ENCODE measurements around the gene ST6GALNAC6.

The ST6GALNAC6 gene, protein sequence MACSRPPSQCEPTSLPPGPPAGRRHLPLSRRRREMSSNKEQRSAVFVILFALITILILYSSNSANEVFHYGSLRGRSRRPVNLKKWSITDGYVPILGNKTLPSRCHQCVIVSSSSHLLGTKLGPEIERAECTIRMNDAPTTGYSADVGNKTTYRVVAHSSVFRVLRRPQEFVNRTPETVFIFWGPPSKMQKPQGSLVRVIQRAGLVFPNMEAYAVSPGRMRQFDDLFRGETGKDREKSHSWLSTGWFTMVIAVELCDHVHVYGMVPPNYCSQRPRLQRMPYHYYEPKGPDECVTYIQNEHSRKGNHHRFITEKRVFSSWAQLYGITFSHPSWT

DNA sequence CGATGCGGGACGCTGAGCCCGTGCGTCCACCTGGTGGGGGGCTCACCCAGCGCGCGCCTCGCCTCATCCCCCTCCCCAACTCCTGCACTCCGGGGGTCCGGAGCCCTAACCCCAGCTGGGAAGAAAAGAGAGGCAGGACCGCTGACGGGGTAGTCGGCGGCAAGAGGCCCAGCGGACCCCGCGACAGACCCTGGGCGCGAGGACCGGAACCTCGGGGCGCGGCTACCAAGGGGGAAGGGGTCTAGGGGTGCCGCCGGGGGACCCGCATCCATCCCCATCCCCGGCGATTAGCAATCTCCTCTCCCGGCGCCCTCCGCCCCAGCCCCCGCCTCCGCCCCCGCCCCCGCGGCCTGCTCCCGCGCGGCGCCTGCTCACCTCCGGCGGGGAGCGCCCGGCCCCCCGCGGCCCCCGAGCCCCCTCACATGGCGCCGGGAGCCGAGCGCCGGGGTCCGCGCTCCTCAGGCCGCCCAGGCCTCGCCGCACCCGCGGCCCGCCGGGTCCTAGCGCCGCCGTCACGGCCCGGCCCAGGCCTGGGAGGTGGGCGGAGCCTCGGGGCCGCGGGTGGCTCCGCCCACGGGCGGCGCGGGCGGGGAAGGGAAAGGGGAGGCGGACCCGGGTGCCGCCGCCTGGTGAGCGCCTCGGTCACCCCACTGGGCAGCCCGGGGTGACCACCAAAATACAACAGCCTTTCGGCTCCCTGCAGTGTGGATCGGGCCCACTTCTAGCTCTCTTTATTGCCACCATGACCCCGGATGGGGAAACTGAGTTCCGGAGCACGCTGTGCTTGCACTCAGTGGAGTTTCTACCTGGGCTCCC lies at the start of gene ST6GALNAC6:
Gene ST6GALNAC6, minus strand, starts transcription at position 476 of the 816 bp plus-strand sequence. CDS start 1,622 bp downstream, outside the sequence.
- peaks cover 53% of the 10 kb centered on the region for H3K36me3 Mint-ChIP-seq
- no peaks in the 10 kb centered on the region for H3K27me3 Mint-ChIP-seq
- H3K4me3 Mint-ChIP-seq, result peak within 1 kb of the TSS; percentile 84
- H3K4me1 Mint-ChIP-seq, result peaks cover 41% of the 10 kb centered on the region
- H3K9me3 Mint-ChIP-seq, result peaks cover 6% of the 10 kb centered on the region
- DNase-seq, result peak; percentile 77
- CTCF ChIA-PET, result interaction anchor here (1.2 to 1.3 kb wide), 2 partner anchors 9 to 11 kb away, joined by 4 to 5 read pairs; no protein-coding TSS in a partner anchor
- peak within 1 kb of the TSS; percentile 83 for H3K27ac Mint-ChIP-seq

GRCh38 chr9:127947841-127948710 lies 48.7 kb upstream of the ST6GALNAC6 start:
- peaks cover 72% of the 10 kb centered on the region for H3K4me1 Mint-ChIP-seq
- peak overlapping the region; percentile 78 for H3K27ac Mint-ChIP-seq
- H3K9me3 Mint-ChIP-seq, result no peaks in the 10 kb centered on the region
- no peak overlapping the region for H3K4me3 Mint-ChIP-seq
- H3K27me3 Mint-ChIP-seq, result peaks cover 3% of the 10 kb centered on the region
- H3K36me3 Mint-ChIP-seq, result peaks cover 60% of the 10 kb centered on the region
- CTCF ChIA-PET, result interaction anchor here (1.0 to 17.2 kb wide), 3 partner anchors 7 to 170 kb away, joined by 3 to 247 read pairs (median 7); no protein-coding TSS in a partner anchor
- DNase-seq, result no peak

DNA sequence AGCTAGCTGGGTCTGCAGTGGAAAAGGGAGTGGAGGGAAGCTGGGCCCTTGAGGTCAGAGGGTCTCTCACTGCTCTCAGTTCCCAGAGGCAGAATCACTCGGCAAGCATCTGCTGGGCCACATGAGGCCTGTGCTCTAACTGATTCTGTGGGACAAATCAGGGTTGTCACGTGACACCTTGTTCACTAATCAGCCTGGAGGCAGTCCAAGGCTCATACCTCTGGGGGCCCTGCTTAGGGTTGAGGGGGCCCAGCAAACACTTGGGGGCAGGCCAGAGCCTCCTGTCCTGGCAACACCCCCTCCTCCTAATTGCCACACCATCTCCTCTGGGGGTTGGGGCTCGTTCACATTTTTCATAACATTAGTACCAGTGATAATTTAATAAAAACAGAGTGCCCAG lies 47.3 kb upstream of the ST6GALNAC6 start:
- Mint-ChIP-seq H3K4me3 (no peak overlapping the region), H3K27me3 (peaks cover 3% of the 10 kb centered on the region), H3K9me3 (no peaks in the 10 kb centered on the region), H3K4me1 (peaks cover 62% of the 10 kb centered on the region), H3K36me3 (peaks cover 65% of the 10 kb centered on the region), H3K27ac (no peak overlapping the region)
- CTCF ChIA-PET, result interaction anchor here (1.9 to 7.0 kb wide), 2 partner anchors 9 to 89 kb away, joined by 7 to 170 read pairs; no protein-coding TSS in a partner anchor
- no peak for DNase-seq

DNA sequence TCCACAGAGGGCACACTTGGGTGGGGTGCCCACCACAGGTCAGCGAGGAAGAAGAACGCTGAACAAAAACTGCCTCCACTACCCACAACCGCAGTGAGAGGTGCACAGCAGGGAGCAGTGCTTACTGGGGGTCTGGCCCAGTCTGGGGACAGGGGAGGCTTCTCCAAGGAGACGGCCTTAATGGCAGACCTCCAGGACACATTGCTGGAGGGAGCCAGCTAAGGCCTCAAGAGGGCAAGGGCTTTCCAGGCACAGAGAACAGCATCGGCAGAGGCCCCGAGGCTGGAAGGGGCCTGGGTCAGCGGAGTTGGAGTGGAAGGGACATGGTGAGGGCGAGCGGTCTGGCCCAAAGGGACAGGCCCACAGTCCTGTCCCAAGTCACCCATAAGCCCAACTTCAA lies 46.5 kb upstream of the ST6GALNAC6 start:
- Mint-ChIP-seq H3K4me1 (peaks cover 56% of the 10 kb centered on the region), H3K27me3 (peaks cover 3% of the 10 kb centered on the region), H3K27ac (no peak overlapping the region), H3K9me3 (no peaks in the 10 kb centered on the region), H3K36me3 (peaks cover 68% of the 10 kb centered on the region), H3K4me3 (no peak overlapping the region)
- DNase-seq, result no peak
- CTCF ChIA-PET, result interaction anchor here (1.3 to 7.0 kb wide), 4 partner anchors 8 to 89 kb away, joined by 4 to 170 read pairs (median 44); no protein-coding TSS in a partner anchor

DNA sequence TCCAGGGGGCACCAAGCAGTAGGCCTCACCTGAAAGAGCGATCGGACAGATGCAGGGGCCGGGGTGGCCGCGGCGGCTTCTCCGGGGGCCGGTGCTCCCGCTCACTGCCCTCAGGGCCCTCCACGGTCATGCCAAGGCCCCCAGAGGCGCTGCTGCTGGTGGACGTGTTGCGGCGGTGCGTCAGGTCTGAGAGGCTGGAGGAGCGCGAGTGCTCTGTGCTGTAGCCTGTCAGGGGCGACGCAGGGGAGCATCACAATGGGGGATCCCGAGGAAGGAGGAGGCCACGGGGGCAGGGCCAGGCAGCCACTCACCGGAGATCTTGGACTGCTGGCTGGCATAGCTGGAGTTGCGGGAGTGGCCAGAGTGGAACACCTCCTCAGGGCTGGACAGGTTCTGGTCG lies 45.9 kb upstream of the ST6GALNAC6 start:
- CTCF ChIA-PET, result interaction anchor here (1.3 to 7.0 kb wide), 6 partner anchors 9 to 173 kb away, joined by 4 to 170 read pairs (median 38); no protein-coding TSS in a partner anchor
- H3K4me3 Mint-ChIP-seq, result no peak overlapping the region
- peaks cover 69% of the 10 kb centered on the region for H3K36me3 Mint-ChIP-seq
- H3K9me3 Mint-ChIP-seq, result no peaks in the 10 kb centered on the region
- no peak for DNase-seq
- H3K4me1 Mint-ChIP-seq, result peaks cover 54% of the 10 kb centered on the region
- H3K27me3 Mint-ChIP-seq, result peaks cover 3% of the 10 kb centered on the region
- H3K27ac Mint-ChIP-seq, result no peak overlapping the region

- H3K4me3 Mint-ChIP-seq, result no peak overlapping the region
- peaks cover 49% of the 10 kb centered on the region for H3K4me1 Mint-ChIP-seq
- no peaks in the 10 kb centered on the region for H3K9me3 Mint-ChIP-seq
- DNase-seq, result no peak
- H3K27ac Mint-ChIP-seq, result peak overlapping the region; percentile 67
- peaks cover 3% of the 10 kb centered on the region for H3K27me3 Mint-ChIP-seq
- H3K36me3 Mint-ChIP-seq, result peaks cover 71% of the 10 kb centered on the region
- CTCF ChIA-PET, result interaction anchor here (0.5 to 7.0 kb wide), 19 partner anchors 9 to 425 kb away, joined by 3 to 170 read pairs (median 5); no protein-coding TSS in a partner anchor
Observed at GRCh38 chr9:127944586-127945218, 45.3 kb upstream of the ST6GALNAC6 start.

GRCh38 chr9:127943731-127944144 lies 44.3 kb upstream of the ST6GALNAC6 start:
- CTCF ChIA-PET, result interaction anchor here (0.5 to 7.0 kb wide), 24 partner anchors 10 to 174 kb away, joined by 3 to 170 read pairs (median 5); no protein-coding TSS in a partner anchor
- H3K4me1 Mint-ChIP-seq, result peaks cover 47% of the 10 kb centered on the region
- H3K36me3 Mint-ChIP-seq, result peaks cover 73% of the 10 kb centered on the region
- H3K4me3 Mint-ChIP-seq, result no peak overlapping the region
- peak; percentile 87 for DNase-seq
- H3K27ac Mint-ChIP-seq, result peak overlapping the region; percentile 86
- H3K27me3 Mint-ChIP-seq, result peaks cover 3% of the 10 kb centered on the region
- no peaks in the 10 kb centered on the region for H3K9me3 Mint-ChIP-seq

- peak overlapping the region; percentile 86 for H3K27ac Mint-ChIP-seq
- peaks cover 47% of the 10 kb centered on the region for H3K4me1 Mint-ChIP-seq
- no peaks in the 10 kb centered on the region for H3K9me3 Mint-ChIP-seq
- peaks cover 3% of the 10 kb centered on the region for H3K27me3 Mint-ChIP-seq
- H3K36me3 Mint-ChIP-seq, result peaks cover 73% of the 10 kb centered on the region
- CTCF ChIA-PET, result interaction anchor here (0.7 to 7.0 kb wide), 21 partner anchors 11 to 175 kb away, joined by 3 to 170 read pairs (median 6); no protein-coding TSS in a partner anchor
- H3K4me3 Mint-ChIP-seq, result no peak overlapping the region
- DNase-seq, result no peak
Observed at GRCh38 chr9:127943011-127943662, 43.7 kb upstream of the ST6GALNAC6 start.

DNA sequence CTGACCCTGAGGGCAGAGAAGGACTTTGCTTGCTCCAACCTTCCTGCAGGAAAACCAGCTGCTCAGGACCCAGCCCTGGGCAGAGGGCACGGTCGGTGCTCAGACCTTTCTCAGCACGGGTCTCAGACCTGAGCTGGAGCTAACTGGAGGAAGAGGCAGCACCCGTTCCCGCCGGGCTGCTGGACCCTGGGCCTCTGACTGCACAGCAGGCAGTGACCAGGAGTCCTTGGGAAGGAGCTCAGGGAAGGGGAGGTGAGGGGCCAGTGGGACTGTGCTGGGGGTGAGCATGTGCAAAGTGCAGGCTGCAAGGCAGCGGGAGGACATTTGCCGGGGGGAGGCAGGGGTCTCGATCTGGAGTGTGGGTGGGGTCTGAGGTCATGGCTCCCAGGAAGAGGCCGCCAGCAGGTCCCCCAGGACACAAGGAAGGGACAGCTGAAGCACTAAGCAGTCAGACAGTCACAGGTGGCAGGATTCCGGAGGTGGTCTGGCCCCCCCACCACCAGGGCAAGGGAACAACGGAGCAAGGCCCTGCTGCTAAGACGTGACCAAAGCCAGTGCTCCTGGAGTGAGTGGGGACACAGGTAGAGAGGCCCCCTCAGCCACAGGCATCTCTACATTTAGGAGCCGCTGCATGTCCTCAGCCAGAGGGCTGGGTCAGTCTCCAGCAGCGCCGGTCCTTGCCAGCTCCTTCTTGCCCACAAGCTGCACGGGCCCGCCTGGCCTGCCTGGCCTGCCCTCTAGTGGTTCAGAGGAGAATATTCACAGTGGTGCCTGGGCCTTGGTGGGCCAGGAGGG lies 43.0 kb upstream of the ST6GALNAC6 start:
- H3K36me3 Mint-ChIP-seq, result peaks cover 70% of the 10 kb centered on the region
- peak; percentile 57 for DNase-seq
- peaks cover 46% of the 10 kb centered on the region for H3K4me1 Mint-ChIP-seq
- no peak overlapping the region for H3K27ac Mint-ChIP-seq
- no peaks in the 10 kb centered on the region for H3K9me3 Mint-ChIP-seq
- H3K27me3 Mint-ChIP-seq, result peaks cover 10% of the 10 kb centered on the region
- H3K4me3 Mint-ChIP-seq, result no peak overlapping the region
- CTCF ChIA-PET, result interaction anchor here (0.6 to 7.0 kb wide), 17 partner anchors 10 to 175 kb away, joined by 3 to 170 read pairs (median 8); no protein-coding TSS in a partner anchor

DNA sequence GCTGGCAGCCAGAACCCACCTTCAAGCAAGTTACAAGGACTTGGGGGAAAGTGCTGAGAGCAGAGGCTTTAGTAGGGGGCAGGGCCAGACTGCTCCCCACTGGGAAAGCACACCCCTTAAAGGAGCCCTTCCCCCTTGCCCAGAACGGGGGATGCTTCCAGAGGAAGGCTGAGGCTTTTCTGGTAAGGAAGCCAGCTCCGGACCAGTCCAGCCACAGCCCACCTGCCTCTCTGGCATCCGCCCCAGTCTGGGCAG lies 42.5 kb upstream of the ST6GALNAC6 start:
- Mint-ChIP-seq H3K9me3 (no peaks in the 10 kb centered on the region), H3K27me3 (peaks cover 13% of the 10 kb centered on the region), H3K4me3 (no peak overlapping the region), H3K36me3 (peaks cover 69% of the 10 kb centered on the region), H3K4me1 (peaks cover 47% of the 10 kb centered on the region), H3K27ac (peak overlapping the region; percentile 62)
- CTCF ChIA-PET, result interaction anchor here (1.2 to 7.0 kb wide), 12 partner anchors 9 to 176 kb away, joined by 4 to 170 read pairs (median 10); no protein-coding TSS in a partner anchor
- DNase-seq, result no peak

DNA sequence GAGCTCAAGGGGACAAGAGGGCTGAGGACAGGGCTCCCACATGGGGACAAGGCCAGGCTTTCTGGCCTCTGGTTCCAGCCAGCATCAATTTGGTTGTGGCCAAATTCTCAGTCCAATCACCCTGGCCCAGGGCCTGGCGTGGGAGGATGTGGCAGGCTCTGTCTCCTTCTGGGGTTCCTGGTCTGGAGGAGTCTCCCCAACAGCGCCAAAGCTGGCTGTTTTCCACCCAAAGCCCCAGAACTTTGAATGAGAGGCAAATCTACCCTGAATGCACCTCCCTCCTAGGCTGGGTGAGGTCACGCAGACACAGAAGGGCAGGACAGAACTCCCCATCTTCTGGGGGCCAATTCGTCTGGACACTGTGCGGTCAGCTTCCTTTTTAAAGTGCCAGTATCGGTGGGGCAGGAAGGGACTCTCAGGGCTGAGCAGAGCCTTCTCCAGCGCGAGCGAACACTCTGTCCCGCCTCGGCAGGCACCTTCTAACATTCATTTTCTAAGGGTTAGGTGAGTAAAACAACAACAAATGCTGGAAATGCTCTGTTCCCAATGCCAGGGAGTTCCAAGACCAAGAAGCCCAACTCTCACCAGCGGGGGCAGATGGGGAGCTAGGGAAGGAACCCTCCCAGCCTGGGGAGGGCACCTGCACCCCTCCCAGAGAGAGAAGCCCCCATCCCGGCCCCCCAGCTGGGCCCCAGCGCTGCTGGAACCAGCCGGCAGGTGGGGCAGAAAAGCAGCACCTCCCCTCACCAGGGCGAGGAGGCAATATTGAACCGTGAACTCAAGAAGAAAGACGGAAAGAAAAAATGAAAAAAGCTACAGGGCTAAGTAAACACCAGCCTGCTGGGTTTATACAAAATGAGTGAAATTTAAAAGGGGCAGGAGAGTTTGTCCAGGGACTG lies 41.9 kb upstream of the ST6GALNAC6 start:
- Mint-ChIP-seq H3K27ac (peak overlapping the region; percentile 62), H3K4me1 (peaks cover 53% of the 10 kb centered on the region), H3K27me3 (peaks cover 13% of the 10 kb centered on the region), H3K36me3 (peaks cover 68% of the 10 kb centered on the region), H3K9me3 (no peaks in the 10 kb centered on the region), H3K4me3 (no peak overlapping the region)
- DNase-seq, result no peak
- CTCF ChIA-PET, result interaction anchor here (1.2 to 7.0 kb wide), 13 partner anchors 9 to 176 kb away, joined by 3 to 170 read pairs (median 9); no protein-coding TSS in a partner anchor

Data from activated naive CD4-positive, alpha-beta T cell treated with anti-CD3 and anti-CD28 coated beads, Interleukin-2, amount 10 ng/mL, durations not matched to agents 7 days and 5 days (primary cell).